ENCODE measurements around the gene MRTFA.

GRCh38 chr22:40415531-40416266 lies 220.8 kb downstream of the MRTFA start:
- TF ChIP-seq CTCF (IDR thresholded peaks at IDR 0.05) (no peak), SMC3 (IDR thresholded peaks at IDR 0.05) (no peak), PHF8 (IDR thresholded peaks at IDR 0.05; ENCODE audit: borderline replicate concordance, low read depth) (no peak), PBX3 (IDR thresholded peaks at IDR 0.05) (no peak)

Measured in A549 (cell line).